HG03159 (cell line): ENCODE results near the gene TPBGL.

Experiments used
- ATAC-seq: cut with Tn5 transposase; IDR thresholded peaks from one replicate; pipeline ENCODE4 v1.9.1; 2021; ENCODE audit warnings: mild to moderate bottlenecking, moderate library complexity; ENCODE audit not compliant: unreplicated experiment

Gene TPBGL

GRCh38 chr11:75205564-75206020, 35.0 kb upstream of the TPBGL start:
- ATAC-seq: no peak

- ATAC-seq: no peak
Measured at GRCh38 chr11:75208446-75208845, 32.1 kb upstream of the TPBGL start.

GRCh38 chr11:75212411-75212810, 28.2 kb upstream of the TPBGL start:
- ATAC-seq: no peak

GRCh38 chr11:75214411-75214821, 26.2 kb upstream of the TPBGL start:
- ATAC-seq: no peak

- no peak for ATAC-seq
Measured at GRCh38 chr11:75214843-75215242, 25.7 kb upstream of the TPBGL start.

GRCh38 chr11:75219869-75220268, 20.7 kb upstream of the TPBGL start:
- ATAC-seq: no peak

GRCh38 chr11:75223954-75224643, 16.5 kb upstream of the TPBGL start:
- ATAC-seq: no peak

- no peak for ATAC-seq
Measured at GRCh38 chr11:75225794-75226193, 14.8 kb upstream of the TPBGL start.

GRCh38 chr11:75229466-75229865, 11.1 kb upstream of the TPBGL start:
- ATAC-seq: no peak

GRCh38 chr11:75230621-75231020, 10.0 kb upstream of the TPBGL start:
- ATAC-seq: no peak

GRCh38 chr11:75233754-75234172, 6.8 kb upstream of the TPBGL start:
- ATAC-seq: no peak

- no peak for ATAC-seq
Measured at GRCh38 chr11:75236062-75236461, 4.5 kb upstream of the TPBGL start.

- ATAC-seq: no peak
Measured at GRCh38 chr11:75237050-75237449, 3.5 kb upstream of the TPBGL start.

GRCh38 chr11:75238595-75239440, 1.8 kb upstream of the TPBGL start:
- no peak for ATAC-seq

- ATAC-seq: no peak
Measured at GRCh38 chr11:75239531-75240290, 863 bp upstream of the TPBGL start.

- peak; percentile 91 for ATAC-seq
Measured at GRCh38 chr11:75241036-75241905, 697 bp downstream of the TPBGL start.

- ATAC-seq: peak; percentile 13
Measured at GRCh38 chr11:75241906-75242644, 1.5 kb downstream of the TPBGL start.

- no peak for ATAC-seq
Measured at GRCh38 chr11:75242722-75243600, 2.4 kb downstream of the TPBGL start.
